ENCODE results near the gene NAA10.

Gene NAA10

DNA sequence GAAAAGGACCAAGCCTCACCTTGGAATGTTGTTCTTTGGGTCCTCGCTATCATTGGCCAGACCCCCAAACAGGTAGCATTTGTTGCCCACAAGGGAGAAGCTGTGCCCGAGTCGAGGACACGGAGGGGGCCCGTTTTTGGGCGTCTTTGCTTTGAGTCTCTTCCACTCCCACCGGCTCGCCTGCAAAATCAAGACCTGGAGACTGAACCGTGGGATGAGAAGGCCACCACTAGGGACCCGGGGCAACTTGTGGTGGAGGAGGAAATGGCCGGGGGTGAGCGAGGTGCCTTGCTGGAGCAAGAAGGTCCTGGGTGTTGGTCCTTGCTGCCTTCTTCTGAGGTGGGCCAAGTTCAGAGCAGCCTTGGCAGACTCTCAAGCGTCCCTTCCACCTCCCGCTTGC is 29.3 kb upstream of the NAA10 start:
- DNase-seq (ENCODE audit: extremely low read depth, insufficient read length) = no peak
- Histone ChIP-seq H3K4me3 (replicated peaks; ENCODE audit: low read depth, low read length) (no peak overlapping the region), H3K27me3 (replicated peaks; ENCODE audit: control insufficient read depth, insufficient read depth, low read length) (no peaks in the 10 kb centered on the region), H3K36me3 (ENCODE audit: control insufficient read depth, insufficient read depth, low read length) (peaks cover 21% of the 10 kb centered on the region)
- TF ChIP-seq, protein P1, sequence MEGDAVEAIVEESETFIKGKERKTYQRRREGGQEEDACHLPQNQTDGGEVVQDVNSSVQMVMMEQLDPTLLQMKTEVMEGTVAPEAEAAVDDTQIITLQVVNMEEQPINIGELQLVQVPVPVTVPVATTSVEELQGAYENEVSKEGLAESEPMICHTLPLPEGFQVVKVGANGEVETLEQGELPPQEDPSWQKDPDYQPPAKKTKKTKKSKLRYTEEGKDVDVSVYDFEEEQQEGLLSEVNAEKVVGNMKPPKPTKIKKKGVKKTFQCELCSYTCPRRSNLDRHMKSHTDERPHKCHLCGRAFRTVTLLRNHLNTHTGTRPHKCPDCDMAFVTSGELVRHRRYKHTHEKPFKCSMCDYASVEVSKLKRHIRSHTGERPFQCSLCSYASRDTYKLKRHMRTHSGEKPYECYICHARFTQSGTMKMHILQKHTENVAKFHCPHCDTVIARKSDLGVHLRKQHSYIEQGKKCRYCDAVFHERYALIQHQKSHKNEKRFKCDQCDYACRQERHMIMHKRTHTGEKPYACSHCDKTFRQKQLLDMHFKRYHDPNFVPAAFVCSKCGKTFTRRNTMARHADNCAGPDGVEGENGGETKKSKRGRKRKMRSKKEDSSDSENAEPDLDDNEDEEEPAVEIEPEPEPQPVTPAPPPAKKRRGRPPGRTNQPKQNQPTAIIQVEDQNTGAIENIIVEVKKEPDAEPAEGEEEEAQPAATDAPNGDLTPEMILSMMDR (IDR thresholded peaks at IDR 0.05; ENCODE audit: insufficient read depth, low read length, poor library complexity, severe bottlenecking) = no peak

DNA sequence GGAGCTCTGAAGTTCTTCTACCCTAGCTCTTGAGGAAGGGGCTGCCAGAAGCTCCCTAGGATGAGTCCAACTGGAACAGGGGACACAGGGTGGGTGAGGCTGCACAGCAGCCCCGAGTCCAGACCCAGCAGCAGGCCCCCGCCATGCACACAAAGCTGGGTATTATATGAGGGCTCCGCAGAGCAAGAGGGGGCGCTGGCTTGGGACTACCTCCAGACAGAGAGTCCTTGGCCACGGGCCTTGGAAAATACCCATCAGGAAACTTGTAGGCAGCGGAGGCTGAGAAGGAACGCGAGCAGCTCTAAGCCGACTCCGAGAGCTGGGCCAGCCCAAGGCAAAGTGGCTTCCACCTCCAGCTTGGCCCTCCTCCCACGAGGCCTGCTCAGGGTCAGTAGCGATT is 28.7 kb upstream of the NAA10 start:
- DNase-seq (ENCODE audit: extremely low read depth, insufficient read length) = no peak
- TF ChIP-seq, protein P1 (IDR thresholded peaks at IDR 0.05; ENCODE audit: insufficient read depth, low read length, poor library complexity, severe bottlenecking) = no peak
- no peak overlapping the region for H3K4me3 ChIP-seq (replicated peaks; ENCODE audit: low read depth, low read length)
- H3K27me3 ChIP-seq (replicated peaks; ENCODE audit: control insufficient read depth, insufficient read depth, low read length) = no peaks in the 10 kb centered on the region
- peaks cover 22% of the 10 kb centered on the region for H3K36me3 ChIP-seq (ENCODE audit: control insufficient read depth, insufficient read depth, low read length)

DNA sequence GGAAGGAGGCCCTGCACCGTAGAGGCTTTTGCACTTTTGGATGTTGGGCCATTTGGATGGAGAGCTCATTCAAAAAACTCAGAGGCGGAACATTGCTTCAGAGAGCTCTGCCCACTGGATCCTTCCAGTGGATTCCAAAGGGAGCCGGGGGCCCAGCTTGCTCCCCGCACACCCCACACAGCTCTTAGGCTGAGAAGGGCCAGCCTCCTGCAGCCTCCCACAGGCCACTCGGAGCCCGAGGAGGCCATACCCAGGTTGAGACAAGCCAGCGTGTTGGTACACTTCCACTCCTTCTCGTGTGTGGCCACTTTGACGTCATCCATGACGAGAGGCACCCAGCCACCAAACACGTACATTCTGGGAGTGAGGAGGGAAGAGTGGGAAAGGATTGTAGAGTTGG is 26.5 kb upstream of the NAA10 start:
- H3K27me3 ChIP-seq (replicated peaks; ENCODE audit: control insufficient read depth, insufficient read depth, low read length) = no peaks in the 10 kb centered on the region
- no peak for DNase-seq (ENCODE audit: extremely low read depth, insufficient read length)
- no peak overlapping the region for H3K4me3 ChIP-seq (replicated peaks; ENCODE audit: low read depth, low read length)
- TF ChIP-seq, protein P1 (IDR thresholded peaks at IDR 0.05; ENCODE audit: insufficient read depth, low read length, poor library complexity, severe bottlenecking) = no peak
- H3K36me3 ChIP-seq (ENCODE audit: control insufficient read depth, insufficient read depth, low read length) = peaks cover 32% of the 10 kb centered on the region

DNA sequence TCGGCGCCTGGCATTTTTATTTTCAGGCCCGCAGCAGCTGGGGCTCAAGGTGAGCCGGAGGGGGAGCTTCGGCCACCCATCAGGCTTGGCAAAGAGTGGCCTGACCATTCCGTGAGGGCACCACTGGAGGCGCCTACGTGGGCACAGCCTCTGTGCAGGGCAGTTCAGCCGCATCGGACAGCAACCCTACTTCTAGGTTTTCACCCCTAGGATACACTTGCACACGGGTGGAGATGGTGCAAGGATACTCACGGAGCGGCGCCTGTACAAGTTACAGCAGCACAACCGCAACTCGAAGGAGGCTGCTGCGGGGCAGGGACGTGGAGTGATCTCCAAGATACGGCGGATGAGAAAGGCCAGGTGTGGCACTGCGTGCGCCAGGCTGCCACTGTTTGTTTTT is 25.9 kb upstream of the NAA10 start:
- DNase-seq (ENCODE audit: extremely low read depth, insufficient read length) = no peak
- TF ChIP-seq, protein P1 (IDR thresholded peaks at IDR 0.05; ENCODE audit: insufficient read depth, low read length, poor library complexity, severe bottlenecking) = no peak
- Histone ChIP-seq H3K36me3 (ENCODE audit: control insufficient read depth, insufficient read depth, low read length) (peaks cover 37% of the 10 kb centered on the region), H3K4me3 (replicated peaks; ENCODE audit: low read depth, low read length) (no peak overlapping the region), H3K27me3 (replicated peaks; ENCODE audit: control insufficient read depth, insufficient read depth, low read length) (no peaks in the 10 kb centered on the region)

DNA sequence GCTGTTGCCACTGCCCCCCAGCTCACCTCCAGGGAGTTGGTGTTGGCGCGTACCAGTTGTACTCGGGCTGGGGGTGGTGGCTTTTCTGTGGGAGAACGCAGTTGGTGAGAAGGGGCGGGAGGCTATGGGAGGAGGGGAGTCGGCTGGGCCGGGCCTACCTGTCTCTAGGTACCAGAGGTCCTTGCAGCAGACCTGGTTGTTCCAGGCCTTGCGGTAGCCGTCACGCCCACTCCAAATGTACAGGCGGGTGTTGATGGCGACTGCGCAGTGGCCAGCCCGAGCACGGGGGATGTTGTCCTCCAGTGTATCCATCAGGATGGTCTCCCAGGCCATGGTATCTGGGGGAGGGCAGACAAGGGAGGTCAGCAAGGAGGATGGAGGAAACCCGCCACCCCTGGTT is 25.2 kb upstream of the NAA10 start:
- no peaks in the 10 kb centered on the region for H3K27me3 ChIP-seq (replicated peaks; ENCODE audit: control insufficient read depth, insufficient read depth, low read length)
- no peak overlapping the region for H3K4me3 ChIP-seq (replicated peaks; ENCODE audit: low read depth, low read length)
- no peak for DNase-seq (ENCODE audit: extremely low read depth, insufficient read length)
- TF ChIP-seq, protein P1 (IDR thresholded peaks at IDR 0.05; ENCODE audit: insufficient read depth, low read length, poor library complexity, severe bottlenecking) = no peak
- H3K36me3 ChIP-seq (ENCODE audit: control insufficient read depth, insufficient read depth, low read length) = peaks cover 42% of the 10 kb centered on the region

DNA sequence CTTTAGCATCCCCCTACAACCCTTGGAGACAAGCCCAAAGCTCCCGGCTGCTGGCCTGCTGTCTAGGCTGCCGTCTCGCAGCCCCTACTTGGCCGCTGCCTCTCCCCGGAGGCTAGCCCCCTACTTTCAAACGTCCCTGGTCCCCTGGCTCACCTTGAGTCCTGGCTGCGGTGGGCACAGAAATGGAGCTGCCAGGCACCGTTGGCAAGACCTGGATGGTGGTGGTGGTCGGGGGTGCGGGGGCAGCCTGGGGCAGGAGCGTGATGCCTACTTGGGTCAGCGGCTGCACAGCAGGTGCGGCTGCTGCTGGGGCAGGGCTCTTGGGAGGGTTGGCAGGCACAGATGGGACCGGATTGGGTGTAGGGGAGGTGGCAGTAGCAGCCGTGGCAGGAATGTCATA is 24.8 kb upstream of the NAA10 start:
- peaks cover 43% of the 10 kb centered on the region for H3K36me3 ChIP-seq (ENCODE audit: control insufficient read depth, insufficient read depth, low read length)

More for the DNA sequence above, 24.8 kb upstream of the NAA10 start:
- DNase-seq (ENCODE audit: extremely low read depth, insufficient read length) = no peak
- TF ChIP-seq, protein P1 (IDR thresholded peaks at IDR 0.05; ENCODE audit: insufficient read depth, low read length, poor library complexity, severe bottlenecking) = no peak
- H3K27me3 ChIP-seq (replicated peaks; ENCODE audit: control insufficient read depth, insufficient read depth, low read length) = no peaks in the 10 kb centered on the region
- no peak overlapping the region for H3K4me3 ChIP-seq (replicated peaks; ENCODE audit: low read depth, low read length)

All from GM06990 (cell line).